NCI-H748 treated with DMSO at 0.1 percent for 48 hours (cell line): Measurements from ENCODE around the gene CYRIA.
A peak's percentile ranks its signal among the peaks of the same experiment; 100 is the strongest.

Source experiments
- DNase-seq: peaks from one replicate; lab custom pipeline; 2025; lab: John Stamatoyannopoulos, UW

CYRIA gene

GRCh38 chr2:16650287-16651249, 15.1 kb downstream of the CYRIA start:
- no peak for DNase-seq

GRCh38 chr2:16649353-16650286, 16.0 kb downstream of the CYRIA start:
- DNase-seq: no peak

GRCh38 chr2:16647992-16648617, 17.5 kb downstream of the CYRIA start:
- no peak for DNase-seq

GRCh38 chr2:16645775-16646559, 19.7 kb downstream of the CYRIA start:
- DNase-seq: no peak

- no peak for DNase-seq
These were observed 20.5 kb downstream of the CYRIA start for GRCh38 chr2:16645088-16645487.

GRCh38 chr2:16644221-16644925, 21.3 kb downstream of the CYRIA start:
- no peak for DNase-seq

- DNase-seq: no peak
These were observed 22.5 kb downstream of the CYRIA start for GRCh38 chr2:16643099-16643498.

- no peak for DNase-seq
These were observed 23.5 kb downstream of the CYRIA start for GRCh38 chr2:16642088-16642487.

GRCh38 chr2:16641509-16641908, 24.1 kb downstream of the CYRIA start:
- DNase-seq: no peak

- no peak for DNase-seq
These were observed 24.8 kb downstream of the CYRIA start for GRCh38 chr2:16640867-16641266.

- no peak for DNase-seq
These were observed 25.5 kb downstream of the CYRIA start for GRCh38 chr2:16640001-16640700.

- DNase-seq: no peak
These were observed 26.2 kb downstream of the CYRIA start for GRCh38 chr2:16639431-16639830.

- no peak for DNase-seq
These were observed 26.7 kb downstream of the CYRIA start for GRCh38 chr2:16638946-16639345.

GRCh38 chr2:16637304-16637703, 28.3 kb downstream of the CYRIA start:
- no peak for DNase-seq

- DNase-seq: no peak
These were observed 29.6 kb downstream of the CYRIA start for GRCh38 chr2:16635791-16636699.

GRCh38 chr2:16633621-16634430, 31.8 kb downstream of the CYRIA start:
- no peak for DNase-seq

- peak; percentile 4 for DNase-seq
These were observed 33.0 kb downstream of the CYRIA start for GRCh38 chr2:16632598-16632997.

GRCh38 chr2:16630463-16630862, 35.2 kb downstream of the CYRIA start:
- DNase-seq: no peak
